Activated naive CD8-positive, alpha-beta T cell treated with anti-CD3 and anti-CD28 coated beads, Interleukin-2, amount 10 ng/mL, durations not matched to agents 7 days and 5 days (primary cell): ENCODE data around the gene TREML1. TPM values are rescaled to one million over a fixed set of nuclear protein-coding genes. Genes with fewer than 3 reads are reported as not detected.
"Not testable (repeated sequence)": the region's sequence is repeated elsewhere in the genome, so short reads cannot be mapped to it uniquely, and the experiment has no call there.

Experiments
- ATAC-seq: fragments of 150-1000 bp; cut with Tn5 transposase; one replicate; pipeline ENCODE4 v1.10.0; 2021; ENCODE audit warnings: low read depth, moderate library complexity
- POLR2A ChIA-PET: fragments of 350-600 bp; sonication (Branson Sonifier 250); formaldehyde crosslinking; loops from one replicate; lab custom pipeline; 2021; ENCODE audit warnings: antibody characterized with exemption; lab: Charles Lee
- DNase-seq: peaks from one replicate; pipeline ENCODE4 v3.0.0; 2021
- H3K27ac Mint-ChIP-seq: one replicate; pipeline ENCODE4 v1.8.0; 2022; ENCODE audit warnings: mild to moderate bottlenecking, mixed read lengths
- H3K27me3 Mint-ChIP-seq: one replicate; pipeline ENCODE4 v1.8.0; 2022; ENCODE audit warnings: mild to moderate bottlenecking, moderate library complexity, mixed read lengths
- H3K36me3 Mint-ChIP-seq: one replicate; pipeline ENCODE4 v1.8.0; 2021; ENCODE audit warnings: mild to moderate bottlenecking, mixed read lengths
- H3K4me1 Mint-ChIP-seq: one replicate; pipeline ENCODE4 v1.8.0; 2021; ENCODE audit warnings: mixed read lengths
- H3K4me3 Mint-ChIP-seq: one replicate; pipeline ENCODE4 v1.8.0; 2022; ENCODE audit warnings: mild to moderate bottlenecking, moderate library complexity, mixed read lengths
- H3K9me3 Mint-ChIP-seq: one replicate; pipeline ENCODE4 v1.8.0; 2021; ENCODE audit warnings: mixed read lengths
- total RNA-seq, 2 experiments: library from RNA; stranded (reverse); gene quantifications; one replicate each; pipeline ENCODE4 v1.2.3, GENCODE V29; 2021

TREML1 gene
- total RNA-seq, 2 experiments from 2014 or later = not detected

GRCh38 chr6:41156001-41156400 lies 1.9 kb upstream of the TREML1 start:
- H3K27me3 Mint-ChIP-seq = peaks cover 20% of the 10 kb centered on the region

GRCh38 chr6:41155132-41155805 lies 1.1 kb upstream of the TREML1 start:
- no peak overlapping the region for H3K27ac Mint-ChIP-seq
- ATAC-seq (no peak), DNase-seq (no peak)
- peaks cover 20% of the 10 kb centered on the region for H3K27me3 Mint-ChIP-seq
- POLR2A ChIA-PET = no interaction called here
- peaks cover 10% of the 10 kb centered on the region for H3K4me1 Mint-ChIP-seq
- no peak overlapping the region for H3K4me3 Mint-ChIP-seq
- no peaks in the 10 kb centered on the region for H3K9me3 Mint-ChIP-seq
- no peaks in the 10 kb centered on the region for H3K36me3 Mint-ChIP-seq

More at GRCh38 chr6:41156001-41156400, 1.9 kb upstream of the TREML1 start:
- no peak overlapping the region for H3K27ac Mint-ChIP-seq
- ATAC-seq = no peak
- POLR2A ChIA-PET = no interaction called here
- H3K36me3 Mint-ChIP-seq = no peaks in the 10 kb centered on the region
- no peaks in the 10 kb centered on the region for H3K9me3 Mint-ChIP-seq
- no peak overlapping the region for H3K4me3 Mint-ChIP-seq
- H3K4me1 Mint-ChIP-seq = peaks cover 10% of the 10 kb centered on the region
- no peak for DNase-seq

- Mint-ChIP-seq H3K27me3 (peaks cover 20% of the 10 kb centered on the region), H3K36me3 (peaks cover 2% of the 10 kb centered on the region), H3K4me1 (peaks cover 15% of the 10 kb centered on the region), H3K27ac (no peak overlapping the region), H3K4me3 (no peak overlapping the region), H3K9me3 (no peaks in the 10 kb centered on the region)
- POLR2A ChIA-PET = no interaction called here
- ATAC-seq = no peak
- DNase-seq = no peak
Observed at GRCh38 chr6:41153451-41153850, 696 bp downstream of the TREML1 start.

GRCh38 chr6:41150671-41151070 lies 3.5 kb downstream of the TREML1 start:
- peaks cover 14% of the 10 kb centered on the region for H3K27me3 Mint-ChIP-seq
- no peak overlapping the region for H3K27ac Mint-ChIP-seq
- peaks cover 8% of the 10 kb centered on the region for H3K36me3 Mint-ChIP-seq
- DNase-seq = no peak
- ATAC-seq = no peak
- POLR2A ChIA-PET = no interaction called here
- peaks cover 3% of the 10 kb centered on the region for H3K9me3 Mint-ChIP-seq
- H3K4me1 Mint-ChIP-seq = peaks cover 27% of the 10 kb centered on the region
- H3K4me3 Mint-ChIP-seq = no peak overlapping the region

GRCh38 chr6:41147917-41148316 lies 6.2 kb downstream of the TREML1 start:
- Mint-ChIP-seq H3K27me3 (peaks cover 5% of the 10 kb centered on the region), H3K4me3 (peak overlapping the region; percentile 65), H3K4me1 (peaks cover 18% of the 10 kb centered on the region), H3K9me3 (peaks cover 3% of the 10 kb centered on the region), H3K27ac (peak overlapping the region; percentile 31), H3K36me3 (peaks cover 11% of the 10 kb centered on the region)
- ATAC-seq (no peak), DNase-seq (no peak)
- POLR2A ChIA-PET = no interaction called here

GRCh38 chr6:41136911-41137310 lies 17.2 kb downstream of the TREML1 start:
- no peak for DNase-seq
- Mint-ChIP-seq H3K4me1 (peaks cover 6% of the 10 kb centered on the region), H3K9me3 (no peaks in the 10 kb centered on the region), H3K27me3 (no peaks in the 10 kb centered on the region), H3K27ac (no peak overlapping the region), H3K4me3 (no peak overlapping the region), H3K36me3 (peaks cover 1% of the 10 kb centered on the region)
- no peak for ATAC-seq
- POLR2A ChIA-PET = no interaction called here

GRCh38 chr6:41135062-41135832 lies 18.9 kb downstream of the TREML1 start:
- POLR2A ChIA-PET = no interaction called here
- H3K9me3 Mint-ChIP-seq = no peaks in the 10 kb centered on the region
- no peaks in the 10 kb centered on the region for H3K27me3 Mint-ChIP-seq
- H3K4me3 Mint-ChIP-seq = no peak overlapping the region
- H3K27ac Mint-ChIP-seq = no peak overlapping the region
- DNase-seq = no peak
- no peak for ATAC-seq
- H3K4me1 Mint-ChIP-seq = peaks cover 7% of the 10 kb centered on the region
- H3K36me3 Mint-ChIP-seq = peaks cover 1% of the 10 kb centered on the region

- peaks cover 3% of the 10 kb centered on the region for H3K36me3 Mint-ChIP-seq
Observed at GRCh38 chr6:41132254-41132653, 21.9 kb downstream of the TREML1 start.

GRCh38 chr6:41125282-41125681 lies 28.9 kb downstream of the TREML1 start:
- H3K36me3 Mint-ChIP-seq = peaks cover 10% of the 10 kb centered on the region
- no peak for ATAC-seq
- no peaks in the 10 kb centered on the region for H3K4me1 Mint-ChIP-seq
- H3K27me3 Mint-ChIP-seq = no peaks in the 10 kb centered on the region
- H3K27ac Mint-ChIP-seq = no peak overlapping the region
- peaks cover 1% of the 10 kb centered on the region for H3K9me3 Mint-ChIP-seq
- POLR2A ChIA-PET = no interaction called here
- no peak overlapping the region for H3K4me3 Mint-ChIP-seq
- no peak for DNase-seq

More at GRCh38 chr6:41132254-41132653, 21.9 kb downstream of the TREML1 start:
- DNase-seq (no peak), ATAC-seq (no peak)
- peaks cover 7% of the 10 kb centered on the region for H3K4me1 Mint-ChIP-seq
- H3K9me3 Mint-ChIP-seq = peaks cover 1% of the 10 kb centered on the region
- H3K27me3 Mint-ChIP-seq = no peaks in the 10 kb centered on the region
- POLR2A ChIA-PET = no interaction called here
- H3K27ac Mint-ChIP-seq = no peak overlapping the region
- H3K4me3 Mint-ChIP-seq = no peak overlapping the region

- peaks cover 1% of the 10 kb centered on the region for H3K9me3 Mint-ChIP-seq
- no peak overlapping the region for H3K4me3 Mint-ChIP-seq
- POLR2A ChIA-PET = no interaction called here
- peaks cover 10% of the 10 kb centered on the region for H3K36me3 Mint-ChIP-seq
- peaks cover 2% of the 10 kb centered on the region for H3K4me1 Mint-ChIP-seq
- H3K27me3 Mint-ChIP-seq = no peaks in the 10 kb centered on the region
- DNase-seq (no peak), ATAC-seq (no peak)
- no peak overlapping the region for H3K27ac Mint-ChIP-seq
Observed at GRCh38 chr6:41122918-41123317, 31.2 kb downstream of the TREML1 start.

- Mint-ChIP-seq H3K4me1 (peaks cover 5% of the 10 kb centered on the region), H3K4me3 (no peak overlapping the region), H3K27me3 (no peaks in the 10 kb centered on the region), H3K9me3 (no peaks in the 10 kb centered on the region), H3K36me3 (peaks cover 8% of the 10 kb centered on the region), H3K27ac (no peak overlapping the region)
- DNase-seq = no peak
- no peak for ATAC-seq
- POLR2A ChIA-PET = no interaction called here
Observed at GRCh38 chr6:41122373-41122772, 31.8 kb downstream of the TREML1 start.

GRCh38 chr6:41120058-41120457 lies 34.1 kb downstream of the TREML1 start:
- Mint-ChIP-seq H3K27me3 (no peaks in the 10 kb centered on the region), H3K9me3 (no peaks in the 10 kb centered on the region), H3K36me3 (peaks cover 8% of the 10 kb centered on the region), H3K4me1 (peaks cover 5% of the 10 kb centered on the region), H3K4me3 (no peak overlapping the region), H3K27ac (no peak overlapping the region)
- no peak for DNase-seq
- ATAC-seq = no peak
- POLR2A ChIA-PET = no interaction called here

GRCh38 chr6:41119508-41119907 lies 34.6 kb downstream of the TREML1 start:
- POLR2A ChIA-PET = no interaction called here
- Mint-ChIP-seq H3K36me3 (peaks cover 8% of the 10 kb centered on the region), H3K27ac (no peak overlapping the region), H3K4me3 (no peak overlapping the region), H3K9me3 (no peaks in the 10 kb centered on the region), H3K4me1 (peaks cover 5% of the 10 kb centered on the region), H3K27me3 (no peaks in the 10 kb centered on the region)
- ATAC-seq (no peak), DNase-seq (no peak)

- H3K36me3 Mint-ChIP-seq, H3K27ac Mint-ChIP-seq, POLR2A ChIA-PET, DNase-seq, H3K4me3 Mint-ChIP-seq, H3K27me3 Mint-ChIP-seq, H3K9me3 Mint-ChIP-seq, H3K4me1 Mint-ChIP-seq, ATAC-seq: not testable (repeated sequence)
Observed at GRCh38 chr6:41115027-41115426, 39.1 kb downstream of the TREML1 start.
